H1 (cell line): ENCODE results near the gene LLGL2. TPM values are rescaled to one million over a fixed set of nuclear protein-coding genes. Genes with fewer than 3 reads are reported as not detected.

Experiments
- CTCF ChIA-PET: fragments of 300-600 bp; sonication (Branson Sonifier 250); formaldehyde crosslinking; loops from one replicate; lab custom pipeline; 2021; ENCODE audit not compliant: partially characterized antibody; lab: Charles Lee
- POLR2A ChIA-PET: fragments of 300-600 bp; sonication (Branson Sonifier 250); formaldehyde crosslinking; loops from one replicate; lab custom pipeline; 2021; ENCODE audit warnings: inconsistent platforms; ENCODE audit not compliant: partially characterized antibody; lab: Charles Lee
- DNase-seq, 2 experiments: peaks; one replicate each; pipeline versions ENCODE4 v3.0.0 to v3.0.0-alpha.2; 2010 to 2022; ENCODE audit warnings: low spot score in 2 of 2, low read depth in 1 of 2, mixed read lengths in 1 of 2
- FAIRE-seq: peaks from 2 replicates; lab custom pipeline; 2011; peaks lifted over from hg19 to GRCh38; lab: Jason Lieb, UNC
- H2AFZ ChIP-seq: 2 replicates; pipeline ENCODE4 v1.8.1; 2012; ENCODE audit warnings: low read length, inconsistent platforms
- H2AK5ac ChIP-seq: 2 replicates; pipeline ENCODE4 v1.6.1; 2013; ENCODE audit warnings: low read depth, low read length
- H2BK120ac ChIP-seq: replicated peaks from 2 replicates; pipeline ENCODE3; 2013; ENCODE audit warnings: low read depth, low read length, inconsistent platforms
- H2BK12ac ChIP-seq: 2 replicates; pipeline ENCODE4 v1.6.1; 2013; ENCODE audit warnings: low read depth, low read length
- H2BK15ac ChIP-seq: 2 replicates; pipeline ENCODE4 v1.6.1; 2013; ENCODE audit warnings: low read length
- H2BK20ac ChIP-seq: 2 replicates; pipeline ENCODE4 v1.6.1; 2013; ENCODE audit warnings: low read length
- H2BK5ac ChIP-seq: 2 replicates; pipeline ENCODE4 v1.6.1; 2013; ENCODE audit warnings: low read depth, low read length
- H3K14ac ChIP-seq: 2 replicates; pipeline ENCODE4 v1.6.1; 2013; ENCODE audit warnings: inconsistent platforms; ENCODE audit not compliant: insufficient read length
- H3K18ac ChIP-seq: 2 replicates; pipeline ENCODE4 v1.6.1; 2013; ENCODE audit warnings: low read length; ENCODE audit errors: extremely low read depth
- H3K23ac ChIP-seq: 2 replicates; pipeline ENCODE4 v1.6.1; 2013; ENCODE audit warnings: inconsistent platforms; ENCODE audit not compliant: insufficient read length
- H3K23me2 ChIP-seq: 2 replicates; pipeline ENCODE4 v1.6.1; 2013; ENCODE audit warnings: low read depth, low read length
- H3K27ac ChIP-seq: 2 replicates; pipeline ENCODE4 v1.6.1; 2011; ENCODE audit warnings: low read depth, low read length, inconsistent platforms
- H3K27me3 ChIP-seq, 4 experiments: replicated peaks in 1 of 4; 1 replicate in 1 of 4; 2 replicates in 3 of 4; pipeline versions ENCODE4 v1.6.1 to v1.8.1; 2011 to 2013; ENCODE audit warnings: low read length in 3 of 4, mild to moderate bottlenecking in 3 of 4, inconsistent platforms in 2 of 4, mixed read lengths in 2 of 4, moderate library complexity in 1 of 4; ENCODE audit not compliant: control insufficient read depth in 3 of 4, insufficient read depth in 3 of 4; ENCODE audit errors: extremely low read depth in 1 of 4
- H3K36me3 ChIP-seq, 4 experiments: 2 replicates each; pipeline versions ENCODE4 v1.6.1 to v1.8.1; 2011 to 2013; ENCODE audit warnings: mild to moderate bottlenecking in 4 of 4, low read length in 3 of 4, moderate library complexity in 2 of 4, control low read depth in 1 of 4, inconsistent platforms in 1 of 4; ENCODE audit not compliant: insufficient read depth in 4 of 4, control insufficient read depth in 2 of 4
- H3K4ac ChIP-seq: replicated peaks from 2 replicates; pipeline ENCODE3; 2013; ENCODE audit warnings: low read length, low read depth, mixed read lengths, inconsistent platforms; ENCODE audit not compliant: insufficient read length
- H3K4me1 ChIP-seq, 4 experiments: replicated peaks in 1 of 4; 1 replicate in 1 of 4; 2 replicates in 3 of 4; pipeline versions ENCODE4 v1.6.1 to v1.8.1; 2011 to 2013; ENCODE audit warnings: low read length in 3 of 4, inconsistent platforms in 2 of 4, mixed read lengths in 1 of 4; ENCODE audit not compliant: insufficient read depth in 4 of 4, control insufficient read depth in 3 of 4
- H3K4me2 ChIP-seq, 2 experiments: 2 replicates each; pipeline versions ENCODE4 v1.6.1 to v1.8.1; 2011 to 2013; ENCODE audit warnings: low read depth in 2 of 2, low read length in 2 of 2, control low read depth in 1 of 2, inconsistent platforms in 1 of 2, mild to moderate bottlenecking in 1 of 2; ENCODE audit not compliant: insufficient read depth in 1 of 2
- H3K4me3 ChIP-seq, 4 experiments: fragments of 200-600, 300-600 bp in 1 of 4; sonication (generic), shearing (Covaris generic), sonication (Bioruptor Twin) in 1 of 4; 2 replicates each; pipeline versions ENCODE4 v1.5.1 to v1.8.1; 2011 to 2016; ENCODE audit warnings: low read length in 4 of 4, low read depth in 3 of 4, control low read depth in 2 of 4, inconsistent platforms in 2 of 4, mild to moderate bottlenecking in 2 of 4, mixed read lengths in 1 of 4, moderate library complexity in 1 of 4; ENCODE audit not compliant: insufficient read depth in 2 of 4; ENCODE audit errors: extremely low read depth in 1 of 4
- H3K56ac ChIP-seq: replicated peaks from 2 replicates; pipeline ENCODE3; 2013; ENCODE audit warnings: low read depth, mild to moderate bottlenecking, mixed read lengths, low read length, inconsistent platforms; ENCODE audit not compliant: insufficient read length
- H3K79me1 ChIP-seq: 2 replicates; pipeline ENCODE4 v1.6.1; 2013; ENCODE audit warnings: low read depth, low read length, control low read depth
- H3K79me2 ChIP-seq, 2 experiments: 2 replicates each; pipeline versions ENCODE4 v1.6.1 to v1.8.1; 2012 to 2013; ENCODE audit warnings: low read length in 2 of 2, mild to moderate bottlenecking in 2 of 2, inconsistent platforms in 1 of 2; ENCODE audit not compliant: insufficient read depth in 2 of 2, control insufficient read depth in 1 of 2
- H3K9ac ChIP-seq, 4 experiments: replicated peaks in 1 of 4; 1 replicate in 1 of 4; 2 replicates in 3 of 4; pipeline versions ENCODE4 v1.6.1 to v1.8.1; 2011 to 2013; ENCODE audit warnings: low read depth in 3 of 4, low read length in 3 of 4, control low read depth in 2 of 4, mild to moderate bottlenecking in 2 of 4, moderate library complexity in 2 of 4, inconsistent platforms in 1 of 4; ENCODE audit errors: extremely low read depth in 1 of 4
- H3K9me3 ChIP-seq, 2 experiments: 2 replicates each; pipeline versions ENCODE4 v1.6.1 to v1.8.1; 2012 to 2013; ENCODE audit warnings: mild to moderate bottlenecking in 2 of 2, moderate library complexity in 2 of 2, control low read depth in 1 of 2, inconsistent platforms in 1 of 2, low read depth in 1 of 2, low read length in 1 of 2, mixed read lengths in 1 of 2; ENCODE audit not compliant: insufficient read depth in 2 of 2
- H4K20me1 ChIP-seq, 2 experiments: replicated peaks in 1 of 2; 2 replicates each; pipeline versions ENCODE3 to v1.8.1; 2011 to 2013; ENCODE audit warnings: inconsistent platforms in 2 of 2, low read length in 2 of 2, mild to moderate bottlenecking in 1 of 2; ENCODE audit not compliant: insufficient read depth in 2 of 2, control insufficient read depth in 1 of 2
- H4K5ac ChIP-seq: 2 replicates; pipeline ENCODE4 v1.6.1; 2013; ENCODE audit warnings: low read length, low read depth, mixed read lengths, inconsistent platforms; ENCODE audit not compliant: insufficient read length
- H4K8ac ChIP-seq: 2 replicates; pipeline ENCODE4 v1.8.0; 2013; ENCODE audit warnings: mild to moderate bottlenecking, moderate library complexity, low read length, inconsistent platforms; ENCODE audit not compliant: insufficient read depth; ENCODE audit errors: extremely low read depth
- H4K91ac ChIP-seq: replicated peaks from 2 replicates; pipeline ENCODE3; 2013; ENCODE audit warnings: low read length, mixed read lengths, inconsistent platforms; ENCODE audit not compliant: insufficient read length
- CHD2 ChIP-seq: IDR thresholded peaks from 2 replicates; pipeline ENCODE4 v1.6.1; 2012; ENCODE audit warnings: low read length, improper control_type of control experiment
- EP300 ChIP-seq, 2 experiments: IDR thresholded peaks; 1 replicate in 1 of 2; 2 replicates in 1 of 2; pipeline ENCODE4 v1.6.1; 2011 to 2012; ENCODE audit warnings: low read depth in 2 of 2, low read length in 2 of 2, mild to moderate bottlenecking in 2 of 2, borderline replicate concordance in 1 of 2, inconsistent platforms in 1 of 2, moderate library complexity in 1 of 2
- HDAC2 ChIP-seq, 2 experiments: fragments of 300-600 bp in 1 of 2; sonication (generic) in 1 of 2; IDR thresholded peaks; 2 replicates each; pipeline ENCODE4 v1.6.1; 2011 to 2012; ENCODE audit warnings: low read depth in 2 of 2, low read length in 2 of 2, mild to moderate bottlenecking in 2 of 2, moderate library complexity in 2 of 2, borderline replicate concordance in 1 of 2, inconsistent platforms in 1 of 2
- NRF1 ChIP-seq: IDR thresholded peaks from 2 replicates; pipeline ENCODE4 v1.6.1; 2011; ENCODE audit warnings: mild to moderate bottlenecking, low read depth, low read length, improper control_type of control experiment
- PHF8 ChIP-seq: fragments of 200-600 bp; sonication (generic); conservative IDR thresholded peaks from 2 replicates; pipeline ENCODE4 v1.7.1; 2012; ENCODE audit warnings: low read depth, mild to moderate bottlenecking, inconsistent platforms, low read length, moderate library complexity
- RAD21 ChIP-seq, 2 experiments: IDR thresholded peaks in 1 of 2; conservative IDR thresholded peaks in 1 of 2; 2 replicates each; pipeline ENCODE4 v1.6.1; 2011; ENCODE audit warnings: low read depth in 2 of 2, low read length in 2 of 2, improper control_type of control experiment in 1 of 2, inconsistent platforms in 1 of 2, mild to moderate bottlenecking in 1 of 2, moderate library complexity in 1 of 2
- RFX5 ChIP-seq: IDR thresholded peaks from 2 replicates; pipeline ENCODE4 v1.6.1; 2011; ENCODE audit warnings: low read depth, low read length, improper control_type of control experiment, borderline replicate concordance
- TAF7 ChIP-seq: optimal IDR thresholded peaks from 2 replicates; pipeline ENCODE3; 2011; ENCODE audit warnings: low read depth, mild to moderate bottlenecking, inconsistent platforms, low read length, moderate library complexity, borderline replicate concordance
- WGBS, 2 experiments: shearing (Covaris generic) in 1 of 2; methylation state at CpG; one replicate each; pipeline versions ENCODE4 v1.1.6 to v1.1.7; 2013 to 2015; ENCODE audit warnings: low lambda C conversion rate in 2 of 2, mixed read lengths in 2 of 2, inconsistent platforms in 1 of 2, low coverage in 1 of 2, missing lambda C conversion rate in 1 of 2; ENCODE audit not compliant: insufficient replicate concordance in 2 of 2, insufficient coverage in 1 of 2, insufficient read length in 1 of 2; ENCODE audit errors: extremely low coverage in 1 of 2, missing lambda C conversion rate in 1 of 2; 5-methylcytosine and 5-hydroxymethylcytosine counted together
- polyA plus RNA-seq, 7 experiments: library from polyadenylated mRNA; depleted of rRNA in 3 of 7; stranded (reverse) in 5 of 7; unstranded in 2 of 7; fragments of >200 nt in 5 of 7; fragments of 200-250 nt in 2 of 7; gene quantifications; 1 replicate in 5 of 7; 2 replicates in 1 of 7; 4 replicates in 1 of 7; pipeline versions ENCODE4 v1.2.1 to v1.2.3, GENCODE V29; 2011 to 2013; ENCODE audit warnings: missing spikeins in 2 of 7, mixed read lengths in 2 of 7
- total RNA-seq: library from RNA; stranded (reverse); fragmentation: NEBNext Ultra II Directional; extraction: Animal tissue kit (Norgen Biotek cat#: 25700); gene quantifications from 2 replicates; pipeline ENCODE4 v1.2.1, GENCODE V29; 2021

Gene LLGL2
- total and polyA plus RNA-seq, 2 of the 8 experiments (the other 6 are each of a cell fraction or from before 2014, with no cell fraction given) = 64.5 to 77.1 TPM

DNA sequence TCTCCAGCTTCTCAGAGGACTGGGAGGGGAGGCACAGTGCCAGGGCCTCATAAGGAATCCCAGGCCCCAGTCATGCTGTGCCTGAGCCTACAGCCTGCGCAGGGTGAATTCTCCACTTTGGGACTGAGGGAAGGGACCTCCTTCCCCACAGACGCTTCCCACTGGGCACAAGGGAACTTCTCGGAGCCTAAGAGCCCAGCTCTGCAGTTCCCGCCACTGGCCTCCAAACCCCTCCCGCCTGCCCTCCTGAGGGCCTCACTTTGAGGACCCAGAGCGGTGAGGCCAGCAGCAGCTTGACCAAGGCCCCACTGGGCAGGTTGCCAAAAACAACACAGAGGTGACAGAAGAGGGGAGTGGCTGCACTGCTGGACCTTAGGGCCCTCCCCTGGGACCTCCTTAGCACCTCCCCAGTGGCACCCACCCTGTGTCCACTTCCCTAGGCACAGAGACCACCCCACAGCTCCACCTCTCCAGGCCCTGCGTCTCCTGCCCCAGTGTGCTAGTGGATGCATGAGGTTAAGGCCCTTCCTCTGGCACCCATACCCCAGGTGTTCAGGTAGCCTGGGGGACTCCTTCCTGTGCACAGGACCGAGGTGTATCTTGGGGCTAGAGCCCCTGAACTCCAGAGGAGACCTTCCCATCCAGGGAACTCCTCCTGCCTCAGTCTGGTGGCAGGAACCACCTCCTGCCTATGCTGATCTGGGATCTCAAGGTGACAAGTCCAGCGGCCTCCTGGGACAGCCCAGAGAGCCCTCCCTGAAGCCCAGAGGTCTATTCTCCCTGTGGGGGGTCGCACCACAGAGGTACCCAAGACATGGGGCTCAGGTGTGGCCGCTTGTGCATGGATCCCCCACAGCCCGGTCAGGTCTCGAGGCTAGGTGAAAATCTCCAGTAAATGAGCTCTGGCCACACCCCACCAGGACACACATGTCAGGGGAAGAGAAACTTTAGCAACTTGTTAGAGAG, 13.6 kb upstream of the LLGL2 start:
- H3K79me2 ChIP-seq = peaks cover 0 to 16% of the 10 kb centered on the region in 2 experiments; a peak in 1 of 4 replicates
- no peak overlapping the region for H3K4me2 ChIP-seq
- peaks cover 0 to 4% (median 3%) of the 10 kb centered on the region in 4 experiments; a peak in 2 of 8 replicates for H3K36me3 ChIP-seq
- no peaks in the 10 kb centered on the region for H3K9me3 ChIP-seq
- ChIA-PET CTCF (interaction anchor here (0.8 to 3.9 kb wide), 9 partner anchors 8 to 272 kb away, joined by 3 to 31 read pairs (median 3); no protein-coding TSS in a partner anchor), POLR2A (interaction anchor here (0.6 to 4.5 kb wide), 2 partner anchors 11 to 236 kb away, joined by 3 to 35 read pairs; no protein-coding TSS in a partner anchor)
- 84% methylated on average over 13 of the region's 13 CpGs; no CpG with 5 or more reads in 1 of the 2 experiments for WGBS, 2 experiments
- H3K56ac ChIP-seq = no peak overlapping the region
- H3K27me3 ChIP-seq = no peaks in the 10 kb centered on the region
- no peak overlapping the region for H3K18ac ChIP-seq
- H2BK12ac ChIP-seq = no peak overlapping the region
- no peak overlapping the region for H2BK120ac ChIP-seq
- no peak overlapping the region for H3K4ac ChIP-seq
- peaks cover 3% of the 10 kb centered on the region for H3K79me1 ChIP-seq
- H4K5ac ChIP-seq = no peak overlapping the region
- H2AK5ac ChIP-seq = no peak overlapping the region
- H2BK20ac ChIP-seq = no peak overlapping the region
- no peak overlapping the region for H3K27ac ChIP-seq
- no peak overlapping the region for H4K91ac ChIP-seq
- no peak overlapping the region for H3K23ac ChIP-seq
- H2BK15ac ChIP-seq = no peak overlapping the region
- FAIRE-seq (no peak), DNase-seq (no peak)
- H4K8ac ChIP-seq = no peak overlapping the region
- no peak overlapping the region for H3K4me3 ChIP-seq
- peaks cover 12% of the 10 kb centered on the region for H3K23me2 ChIP-seq
- H2AFZ ChIP-seq = no peak overlapping the region
- H2BK5ac ChIP-seq = no peak overlapping the region
- H3K14ac ChIP-seq = no peak overlapping the region
- H3K4me1 ChIP-seq = peaks cover 0 to 11% (median 3%) of the 10 kb centered on the region in 4 experiments; a peak in 4 of 7 replicates
- no peak overlapping the region; a peak in 1 of 7 replicates for H3K9ac ChIP-seq
- H4K20me1 ChIP-seq = peaks cover 2 to 30% of the 10 kb centered on the region in 2 experiments
- TF ChIP-seq RAD21 (IDR thresholded peaks at IDR 0.05 in 1 of 2, conservative IDR thresholded peaks at IDR 0.05 in 1 of 2; ENCODE audit: low read depth in 2 of 2, low read length in 2 of 2) = no peak
- no peak for TF ChIP-seq RFX5
- no peak for TF ChIP-seq PHF8
- TF ChIP-seq TAF7 = no peak
- TF ChIP-seq HDAC2 (IDR thresholded peaks at IDR 0.05; ENCODE audit: borderline replicate concordance in 1 of 2, low read depth in 2 of 2, low read length in 2 of 2) = no peak
- no peak for TF ChIP-seq CHD2
- TF ChIP-seq EP300 (IDR thresholded peaks at IDR 0.05; ENCODE audit: borderline replicate concordance in 1 of 2, low read depth in 2 of 2, low read length in 2 of 2) = no peak
- no peak for TF ChIP-seq NRF1
